K562 (cell line): ENCODE measurements around the gene ITGAV. TPM values are rescaled to one million over a fixed set of nuclear protein-coding genes. Genes with fewer than 3 reads are reported as not detected.

Source experiments
- ATAC-seq: fragments of 200-7000 bp; cut with Tn5 transposase; 3 replicates; pipeline ENCODE4 v1.9.1; 2020; ENCODE audit warnings: moderate library complexity
- BruUV-seq: library from RNA; stranded (reverse); fragments of 400-500 nt; replicated peaks from 2 replicates; lab custom pipeline; 2021; lab: Mats Ljungman, UMichigan
- CTCF ChIA-PET: fragments of 300-600 bp; formaldehyde crosslinking; extraction: SDS; loops from one replicate; lab custom pipeline; 2021; ENCODE audit warnings: low intra/inter-chr PET ratio; lab: Yijun Ruan, JAX
- POLR2A ChIA-PET: fragments of 300-600, 350-650 bp; sonication (Branson Sonifier 250); formaldehyde crosslinking; extraction: SDS; loops from one replicate; lab custom pipeline; 2021; ENCODE audit warnings: antibody characterized with exemption, inconsistent platforms; lab: Yijun Ruan, JAX
- DNase-seq, 4 experiments: peaks; one replicate each; pipeline versions ENCODE4 v3.0.0 to v3.0.0-alpha.2; 2011 to 2018; ENCODE audit warnings: low spot score in 3 of 4, mixed read lengths in 3 of 4; ENCODE audit errors: extremely low read depth in 1 of 4
- FAIRE-seq: peaks from 2 replicates; lab custom pipeline; 2011; peaks lifted over from hg19 to GRCh38; lab: Jason Lieb, UNC
- H2AFZ ChIP-seq: 2 replicates; pipeline ENCODE4 v1.6.0; 2011; ENCODE audit warnings: low read depth, low read length, control low read depth, inconsistent platforms
- H3K27ac ChIP-seq: fragments of 200-600 bp; 3 replicates; pipeline ENCODE4 v1.8.0; 2011; ENCODE audit warnings: low read depth, mild to moderate bottlenecking, control low read depth, inconsistent platforms, low read length, moderate library complexity, mixed read lengths; ENCODE audit errors: extremely low read depth
- H3K27me3 ChIP-seq, 2 experiments: fragments of 300-600 bp in 1 of 2; 2 replicates in 1 of 2; 3 replicates in 1 of 2; pipeline versions ENCODE4 v1.6.0 to v1.8.0; 2011; ENCODE audit warnings: inconsistent platforms in 2 of 2, low read length in 2 of 2, mild to moderate bottlenecking in 1 of 2, mixed read lengths in 1 of 2, moderate library complexity in 1 of 2; ENCODE audit not compliant: control insufficient read depth in 2 of 2, insufficient read depth in 2 of 2
- H3K36me3 ChIP-seq: fragments of 300-600 bp; 3 replicates; pipeline ENCODE4 v1.8.0; 2011; ENCODE audit warnings: mild to moderate bottlenecking, low read length, inconsistent platforms; ENCODE audit not compliant: control insufficient read depth, insufficient read depth
- H3K4me1 ChIP-seq, 2 experiments: fragments of 200-600 bp in 1 of 2; replicated peaks in 1 of 2; 2 replicates in 1 of 2; 3 replicates in 1 of 2; pipeline versions ENCODE4 v1.5.1 to v1.8.0; 2011; ENCODE audit warnings: inconsistent platforms in 2 of 2, low read length in 2 of 2, mild to moderate bottlenecking in 1 of 2, mixed read lengths in 1 of 2, moderate library complexity in 1 of 2; ENCODE audit not compliant: control insufficient read depth in 2 of 2, insufficient read depth in 2 of 2
- H3K4me2 ChIP-seq: 2 replicates; pipeline ENCODE4 v1.6.1; 2011; ENCODE audit warnings: low read length, control low read depth, inconsistent platforms, mixed read lengths; ENCODE audit not compliant: insufficient read depth
- H3K4me3 ChIP-seq: fragments of 200-600 bp; sonication (generic), shearing (Covaris generic); 2 replicates; pipeline ENCODE4 v1.5.1; 2016; ENCODE audit warnings: control low read depth, inconsistent platforms
- H3K79me2 ChIP-seq: fragments of 200-600 bp; 3 replicates; pipeline ENCODE4 v1.8.0; 2011; ENCODE audit warnings: low read length, inconsistent platforms; ENCODE audit not compliant: control insufficient read depth, insufficient read depth
- H3K9ac ChIP-seq, 2 experiments: 2 replicates each; pipeline versions ENCODE4 v1.6.0 to v1.6.1; 2011; ENCODE audit warnings: low read depth in 2 of 2, low read length in 2 of 2, control low read depth in 1 of 2, inconsistent platforms in 1 of 2, mild to moderate bottlenecking in 1 of 2, mixed read lengths in 1 of 2; ENCODE audit not compliant: insufficient read depth in 1 of 2
- H3K9me1 ChIP-seq: one replicate; pipeline ENCODE4 v1.6.0; 2011; ENCODE audit warnings: inconsistent platforms, mild to moderate bottlenecking, low read length, moderate library complexity; ENCODE audit not compliant: control insufficient read depth, insufficient read depth
- H3K9me3 ChIP-seq: replicated peaks from 2 replicates; pipeline ENCODE4 v1.5.1; 2011; ENCODE audit warnings: low read depth, low read length, inconsistent platforms; ENCODE audit not compliant: control insufficient read depth, insufficient read depth
- H4K20me1 ChIP-seq: replicated peaks from 2 replicates; pipeline ENCODE4 v1.6.1; 2011; ENCODE audit warnings: low read length, inconsistent platforms, mixed read lengths; ENCODE audit not compliant: control insufficient read depth, insufficient read depth
- ARNT ChIP-seq, 2 experiments: fragments of 450-650 bp; IDR thresholded peaks; 2 replicates each; pipeline ENCODE4 v1.6.1; 2016; ENCODE audit warnings: mild to moderate bottlenecking in 1 of 2
- CREB5 ChIP-seq: fragments of 250-450 bp; sonication (Bioruptor Pico); IDR thresholded peaks from 2 replicates; pipeline ENCODE4 v1.5.0; 2020; ENCODE audit warnings: mild to moderate bottlenecking
- CUX1 ChIP-seq: fragments of 200-800 bp; sonication (Bioruptor generic); IDR thresholded peaks from 2 replicates; pipeline ENCODE4 v1.6.1; 2016; ENCODE audit warnings: missing genetic modification characterization, missing compliant biosample characterization
- DMBX1 ChIP-seq: fragments of 250-450 bp; sonication (Bioruptor Pico); IDR thresholded peaks from 2 replicates; pipeline ENCODE4 v1.8.0; 2022; ENCODE audit warnings: inconsistent platforms, mild to moderate bottlenecking, moderate library complexity, borderline replicate concordance
- E2F3 ChIP-seq: fragments of 250-450 bp; sonication (Bioruptor Pico); IDR thresholded peaks from 2 replicates; pipeline ENCODE4 v1.4.0; 2020; ENCODE audit warnings: mild to moderate bottlenecking
- HNRNPH1 ChIP-seq: fragments of 200-400 bp; formaldehyde crosslinking; optimal IDR thresholded peaks from 2 replicates; pipeline ENCODE3; 2017; ENCODE audit warnings: low read depth, mild to moderate bottlenecking, low read length, moderate library complexity
- JUND ChIP-seq, 2 experiments: IDR thresholded peaks; 2 replicates in 1 of 2; 3 replicates in 1 of 2; pipeline ENCODE4 v1.6.1; 2011; ENCODE audit warnings: borderline replicate concordance in 2 of 2, low read depth in 2 of 2, low read length in 2 of 2, improper control_type of control experiment in 1 of 2, missing biosample characterization in 1 of 2, missing genetic modification characterization in 1 of 2, missing genetic modification reagents in 1 of 2
- NRF1 ChIP-seq, 2 experiments: fragments of 450-650 bp; IDR thresholded peaks in 1 of 2; conservative IDR thresholded peaks in 1 of 2; 2 replicates each; pipeline ENCODE4 v1.6.1; 2014; ENCODE audit warnings: mild to moderate bottlenecking in 2 of 2
- ZFP1 ChIP-seq: fragments of 450-650 bp; formaldehyde crosslinking; IDR thresholded peaks from 2 replicates; pipeline ENCODE4 v1.4.0; 2020; ENCODE audit warnings: mild to moderate bottlenecking, mixed read lengths
- WGBS: fragments of 100-300 bp; shearing (Covaris generic); methylation state at CpG from one replicate; pipeline ENCODE4 v1.1.6; 2016; ENCODE audit warnings: low coverage, mixed read lengths; ENCODE audit not compliant: insufficient coverage; ENCODE audit errors: missing lambda C conversion rate; 5-methylcytosine and 5-hydroxymethylcytosine counted together
- in situ Hi-C: fragments of 300-500 bp; cut with MboI; formaldehyde crosslinking; loops from 4 replicates; pipeline ENCODE4 v1.15.0; 2018; ENCODE audit warnings: inconsistent platforms, mixed read lengths
- intact Hi-C: fragments of 100-400 bp; cut with micrococcal nuclease; formaldehyde crosslinking; loops from 2 replicates; pipeline ENCODE4 v1.14.2; 2022
- polyA plus RNA-seq, 8 experiments: library from polyadenylated mRNA; depleted of rRNA in 4 of 8; stranded (reverse) in 5 of 8; unstranded in 3 of 8; fragments of >200 nt; fragmentation: Nextera tagmentation in 2 of 8; fragmentation: Illumina TruSeq in 1 of 8; extraction: Ambion mirVana in 2 of 8; extraction: Trizol in 1 of 8; gene quantifications; 2 replicates each; pipeline versions ENCODE4 v1.2.1 to v1.2.3, GENCODE V29; 2011 to 2014; ENCODE audit warnings: inconsistent platforms in 1 of 8, missing spikeins in 1 of 8
- total RNA-seq, 7 experiments: library from RNA; depleted of rRNA in 6 of 7; stranded (reverse); fragments of >200 nt in 6 of 7; fragmentation: Illumina TruSeq in 2 of 7; extraction: Trizol in 2 of 7; gene quantifications; 2 replicates each; pipeline versions ENCODE4 v1.2.1 to v1.2.3, GENCODE V29; 2011 to 2021; ENCODE audit warnings: low replicate concordance in 1 of 7

ITGAV gene
- total and polyA plus RNA-seq, 9 of the 15 experiments (the other 6 are each of a cell fraction or from before 2014, with no cell fraction given): 3.7 to 17.7 (median 10.7) TPM

GRCh38 chr2:186611526-186611925, 21.7 kb downstream of the ITGAV start (continued):
- TF ChIP-seq HNRNPH1: no peak
- no peak for TF ChIP-seq ARNT (IDR thresholded peaks at IDR 0.05)
- no peak for TF ChIP-seq CUX1 (CRISPR knock-in tag)
- no peak for TF ChIP-seq JUND (IDR thresholded peaks at IDR 0.05; ENCODE audit: borderline replicate concordance, low read depth, low read length)
- TF ChIP-seq JUND (tag; IDR thresholded peaks at IDR 0.05; ENCODE audit: borderline replicate concordance, low read depth, low read length): no peak

GRCh38 chr2:186612026-186612425, 22.2 kb downstream of the ITGAV start:
- FAIRE-seq (no peak), DNase-seq (no peak), ATAC-seq (no peak; the same call in 2 of the 3 replicates)
- Histone ChIP-seq H3K4me1 (peaks cover 0 to 6% of the 10 kb centered on the region in 2 experiments; a peak in 4 of 5 replicates), H3K9ac (no peak overlapping the region), H3K27me3 (no peaks in the 10 kb centered on the region), H3K79me2 (no peaks in the 10 kb centered on the region), H4K20me1 (no peaks in the 10 kb centered on the region), H2AFZ (no peak overlapping the region), H3K4me3 (no peak overlapping the region), H3K36me3 (no peaks in the 10 kb centered on the region), H3K9me3 (no peaks in the 10 kb centered on the region), H3K9me1 (no peaks in the 10 kb centered on the region), H3K27ac (no peak overlapping the region), H3K4me2 (no peak overlapping the region)
- no TSS peak for BruUV-seq
- intact Hi-C loops (no loop called here), in situ Hi-C loops (no loop called here)
- ChIA-PET CTCF (no interaction called here), POLR2A (interaction anchor here (0.7 to 1.4 kb wide), 2 partner anchors 17 to 30 kb away, joined by 3 to 4 read pairs; no protein-coding TSS in a partner anchor)
- 88% methylated on average over 2 of the region's 2 CpGs for WGBS
- TF ChIP-seq DMBX1 (CRISPR knock-in tag) (no peak), CREB5 (CRISPR knock-in tag) (no peak), E2F3 (CRISPR knock-in tag) (no peak), ZFP1 (CRISPR knock-in tag) (no peak), NRF1 (conservative IDR thresholded peaks at IDR 0.05 in 1 of 2, IDR thresholded peaks at IDR 0.05 in 1 of 2) (no peak)
